Pons (tissue), 1 donor: Measurements from ENCODE around the gene GAS2L3.
A peak's percentile ranks its signal among the peaks of the same experiment; 100 is the strongest.

Source experiments
- DNase-seq: peaks from one replicate; pipeline ENCODE4 v3.0.0-alpha.2; 2016; ENCODE audit warnings: low spot score

GAS2L3 gene

GRCh38 chr12:100661300-100661951 lies 87.9 kb downstream of the GAS2L3 start:
- no peak for DNase-seq

DNA sequence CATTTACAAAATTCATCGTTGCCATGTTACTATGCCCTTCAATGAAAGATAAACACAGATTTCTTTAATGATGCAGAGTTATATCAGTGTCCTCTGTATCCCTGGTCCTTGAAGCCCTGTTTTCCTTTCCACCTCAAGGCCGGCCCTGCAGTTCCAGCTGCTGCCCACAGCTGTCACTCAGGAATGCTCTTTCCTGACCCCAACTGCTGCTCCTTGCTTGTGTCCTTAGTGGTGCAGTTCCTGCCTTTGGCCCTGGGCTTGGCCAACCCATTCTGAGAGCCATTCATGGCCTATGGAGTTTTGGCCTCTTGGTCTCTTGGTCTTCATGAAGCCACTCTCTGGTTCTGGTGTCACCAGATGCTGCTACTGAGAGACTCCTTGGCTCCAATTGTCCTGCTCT lies 93.1 kb downstream of the GAS2L3 start:
- no peak for DNase-seq

GRCh38 chr12:100668945-100669536 lies 95.6 kb downstream of the GAS2L3 start:
- DNase-seq, result peak; percentile 69

DNA sequence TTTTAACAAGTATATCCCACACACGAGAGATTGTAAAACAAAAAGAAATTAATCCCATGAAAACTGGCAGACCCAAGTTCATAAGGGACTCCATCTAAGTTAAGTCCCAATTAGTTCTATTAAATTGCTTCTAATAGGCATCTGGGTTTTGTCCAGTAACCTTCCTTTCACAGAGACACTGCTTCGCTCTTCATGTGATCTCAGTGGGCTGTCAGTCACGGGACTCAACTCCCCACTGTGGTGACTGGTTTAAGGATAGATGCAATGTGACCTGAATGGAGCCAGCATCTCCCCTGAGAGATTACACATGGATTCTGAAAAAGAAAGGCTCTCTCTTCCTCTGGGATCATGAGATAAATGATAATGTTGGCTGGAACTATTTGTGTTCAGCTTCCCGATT lies 96.4 kb downstream of the GAS2L3 start:
- no peak for DNase-seq

GRCh38 chr12:100671396-100672074 lies 98.1 kb downstream of the GAS2L3 start:
- DNase-seq, result no peak

DNA sequence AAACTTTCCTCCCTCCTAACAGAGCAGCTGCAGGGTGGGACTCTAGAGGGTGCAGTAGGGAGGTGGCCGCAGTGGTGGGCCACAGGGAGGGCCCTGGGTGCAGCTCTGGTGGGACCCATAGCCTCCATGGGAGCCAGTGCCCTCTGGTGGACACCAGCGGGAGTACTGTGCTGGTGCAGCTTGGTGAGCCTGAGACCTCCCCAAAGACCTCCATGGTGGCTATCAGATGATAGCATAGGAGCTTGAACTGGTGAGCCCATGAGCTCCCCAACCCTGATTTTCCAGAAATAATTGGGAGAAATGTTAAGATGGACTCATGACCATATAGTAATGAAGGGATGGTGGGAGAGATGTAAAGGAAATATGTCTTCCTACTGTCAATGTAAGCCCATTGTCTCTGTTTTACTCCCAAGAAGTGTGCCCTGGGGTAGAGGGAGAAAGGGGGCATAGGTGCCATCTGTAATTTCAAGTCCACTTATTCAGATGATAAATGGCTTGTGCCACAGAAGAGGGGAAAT lies 98.7 kb downstream of the GAS2L3 start:
- DNase-seq, result no peak

DNA sequence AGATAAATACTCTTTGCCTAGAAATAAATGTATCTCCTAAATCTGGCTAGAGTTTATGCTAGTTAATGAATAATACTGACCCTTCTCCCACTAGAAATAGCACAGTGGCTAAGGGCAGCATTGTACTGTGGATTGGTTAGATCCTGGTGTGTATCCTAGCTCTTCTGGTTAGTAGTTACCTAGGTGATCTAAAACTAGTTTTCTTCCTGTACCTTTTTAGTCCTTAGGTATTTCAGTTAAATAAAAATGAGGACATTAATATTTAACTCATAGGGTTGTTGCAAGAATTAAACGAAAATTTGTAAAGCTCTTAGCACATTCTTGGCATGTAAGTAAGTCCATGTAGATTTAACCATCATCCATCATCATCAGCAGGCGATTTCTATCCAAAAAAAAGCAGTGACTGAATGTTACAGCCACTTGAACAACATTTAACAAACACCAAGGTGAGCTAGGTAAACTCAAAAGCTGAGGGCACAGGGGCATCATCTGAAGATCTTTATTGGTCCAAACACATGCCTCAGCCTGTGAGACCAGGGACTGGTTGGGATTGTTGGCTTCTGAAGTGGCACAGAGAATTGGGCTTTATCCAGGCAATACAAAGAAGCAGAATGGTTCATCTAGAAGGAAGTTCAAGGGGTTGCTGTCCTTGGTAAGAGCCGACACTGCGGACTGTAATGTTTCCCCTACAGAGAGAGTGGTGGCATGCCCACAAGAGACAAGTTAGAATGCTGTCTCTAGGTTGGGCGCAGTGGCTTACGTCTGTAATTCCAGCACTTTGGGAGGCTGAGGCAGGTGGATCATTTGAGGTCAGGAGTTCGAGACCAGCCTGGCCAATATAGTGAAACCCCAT lies 100.8 kb downstream of the GAS2L3 start:
- DNase-seq, result no peak
